HCT116 (cell line): ENCODE data around the gene KCNIP4. TPM values are rescaled to one million over a fixed set of nuclear protein-coding genes. Genes with fewer than 3 reads are reported as not detected.

Experiments used
- ATAC-seq: fragments of 200-7000 bp; cut with Tn5 transposase; 2 replicates; pipeline ENCODE4 v1.9.1; 2020; ENCODE audit warnings: mild to moderate bottlenecking, moderate library complexity
- BruUV-seq: library from RNA; stranded (reverse); fragments of 400-500 nt; replicated peaks from 2 replicates; lab custom pipeline; 2021; lab: Mats Ljungman, UMichigan
- CTCF ChIA-PET: fragments of 300-600 bp; sonication (Branson Sonifier 250); formaldehyde crosslinking; loops from one replicate; lab custom pipeline; 2021; ENCODE audit warnings: antibody characterized with exemption; lab: Charles Lee
- POLR2A ChIA-PET: fragments of 300-600, 350-600 bp; sonication (Branson Sonifier 250); formaldehyde crosslinking; loops from one replicate; lab custom pipeline; 2021; ENCODE audit warnings: antibody characterized with exemption; lab: Charles Lee
- RAD21 ChIA-PET, 2 experiments: fragments of 300-600 bp; sonication (Branson Sonifier 250); formaldehyde crosslinking; loops; one replicate each; lab custom pipeline; 2023; ENCODE audit warnings: low total read pairs in 2 of 2; ENCODE audit not compliant: uncharacterized antibody in 2 of 2, unreplicated experiment in 2 of 2, low non-redundant PET in 1 of 2; lab: Charles Lee
- DNase-seq: peaks from one replicate; pipeline ENCODE4 v3.0.0-alpha.2; 2010; ENCODE audit warnings: low read depth, low spot score
- H2AFZ ChIP-seq: fragments of 200-600 bp; shearing (Covaris generic), sonication (generic); 2 replicates; pipeline ENCODE4 v1.6.1; 2017; ENCODE audit warnings: low read depth, mixed run types, mixed read lengths, antibody characterized with exemption, low read length; ENCODE audit not compliant: poor library complexity, severe bottlenecking
- H3K27ac ChIP-seq: 2 replicates; pipeline ENCODE4 v1.5.1; 2012; ENCODE audit warnings: low read depth, low read length
- H3K27me3 ChIP-seq: fragments of 200-600 bp; sonication (generic); 2 replicates; pipeline ENCODE4 v1.6.1; 2016; ENCODE audit warnings: mixed run types, low read length, mixed read lengths; ENCODE audit not compliant: insufficient read depth
- H3K36me3 ChIP-seq, 2 experiments: fragments of 200-500 bp in 1 of 2; fragments of 200-600 bp in 1 of 2; sonication (Bioruptor generic) in 1 of 2; sonication (generic) in 1 of 2; 2 replicates each; pipeline versions ENCODE4 v1.5.1 to v1.6.1; 2014 to 2016; ENCODE audit warnings: low read length in 2 of 2, inconsistent platforms in 1 of 2, mixed read lengths in 1 of 2, mixed run types in 1 of 2; ENCODE audit not compliant: insufficient read depth in 2 of 2, control insufficient read depth in 1 of 2
- H3K4me1 ChIP-seq, 2 experiments: fragments of 200-600 bp in 1 of 2; sonication (generic) in 1 of 2; 2 replicates each; pipeline versions ENCODE4 v1.5.1 to v1.6.1; 2012 to 2017; ENCODE audit warnings: low read length in 2 of 2, inconsistent platforms in 1 of 2, mild to moderate bottlenecking in 1 of 2, mixed read lengths in 1 of 2, mixed run types in 1 of 2, moderate library complexity in 1 of 2; ENCODE audit not compliant: insufficient read depth in 2 of 2, control insufficient read depth in 1 of 2
- H3K4me2 ChIP-seq: fragments of 200-600 bp; sonication (generic); 2 replicates; pipeline ENCODE4 v1.6.1; 2017; ENCODE audit warnings: mixed run types, low read length, mixed read lengths
- H3K4me3 ChIP-seq, 2 experiments: fragments of 200-600 bp in 1 of 2; sonication (generic) in 1 of 2; replicated peaks in 1 of 2; 2 replicates each; pipeline ENCODE4 v1.5.1; 2011 to 2016; ENCODE audit warnings: low read length in 2 of 2, control low read depth in 1 of 2, low read depth in 1 of 2, mild to moderate bottlenecking in 1 of 2, mixed read lengths in 1 of 2, mixed run types in 1 of 2
- H3K79me2 ChIP-seq: fragments of 200-600 bp; sonication (generic); 2 replicates; pipeline ENCODE4 v1.6.1; 2017; ENCODE audit warnings: mild to moderate bottlenecking, mixed run types, low read length, moderate library complexity, mixed read lengths; ENCODE audit not compliant: insufficient read depth
- H3K9ac ChIP-seq: fragments of 200-600 bp; sonication (generic); 2 replicates; pipeline ENCODE4 v1.6.1; 2016; ENCODE audit warnings: low read length, mixed read lengths
- H3K9me2 ChIP-seq: fragments of 200-600 bp; sonication (generic), shearing (Covaris generic); 2 replicates; pipeline ENCODE4 v1.6.1; 2017; ENCODE audit warnings: mixed run types, mild to moderate bottlenecking, moderate library complexity; ENCODE audit not compliant: insufficient read depth
- H3K9me3 ChIP-seq, 2 experiments: fragments of 200-500 bp in 1 of 2; fragments of 200-600 bp in 1 of 2; sonication (Bioruptor generic) in 1 of 2; sonication (generic) in 1 of 2; 2 replicates each; pipeline ENCODE4 v1.6.1; 2014 to 2017; ENCODE audit warnings: low read length in 2 of 2, mixed read lengths in 2 of 2, inconsistent platforms in 1 of 2, low read depth in 1 of 2, mild to moderate bottlenecking in 1 of 2, mixed run types in 1 of 2, moderate library complexity in 1 of 2; ENCODE audit not compliant: control insufficient read depth in 1 of 2, insufficient read depth in 1 of 2
- H4K20me1 ChIP-seq: fragments of 200-600 bp; sonication (generic), shearing (Covaris generic); 2 replicates; pipeline ENCODE4 v1.6.1; 2017; ENCODE audit warnings: mixed run types, mild to moderate bottlenecking, moderate library complexity; ENCODE audit not compliant: insufficient read depth
- CBX3 ChIP-seq: IDR thresholded peaks from 2 replicates; pipeline ENCODE4 v1.6.1; 2012; ENCODE audit warnings: low read depth
- EGR1 ChIP-seq: IDR thresholded peaks from 2 replicates; pipeline ENCODE4 v1.6.1; 2012; ENCODE audit warnings: low read depth
- ELF1 ChIP-seq: IDR thresholded peaks from 2 replicates; pipeline ENCODE4 v1.6.1; 2012; ENCODE audit warnings: low read depth, borderline replicate concordance
- EZH2phosphoT487 ChIP-seq: fragments of 200-600 bp; IDR thresholded peaks from 2 replicates; pipeline ENCODE4 v1.6.1; 2018; ENCODE audit warnings: antibody characterized with exemption, borderline replicate concordance
- FOSL1 ChIP-seq: IDR thresholded peaks from 2 replicates; pipeline ENCODE4 v1.6.1; 2012; ENCODE audit warnings: low read depth
- MAX ChIP-seq: IDR thresholded peaks from 2 replicates; pipeline ENCODE4 v1.6.1; 2012
- POLR2AphosphoS5 ChIP-seq: IDR thresholded peaks from 2 replicates; pipeline ENCODE4 v1.6.1; 2011; ENCODE audit warnings: mild to moderate bottlenecking, low read depth, low read length, moderate library complexity
- SIN3A ChIP-seq: IDR thresholded peaks from 2 replicates; pipeline ENCODE4 v1.6.1; 2012; ENCODE audit warnings: low read depth
- SP1 ChIP-seq: IDR thresholded peaks from 2 replicates; pipeline ENCODE4 v1.6.1; 2012; ENCODE audit warnings: low read depth
- ZBTB33 ChIP-seq: IDR thresholded peaks from 2 replicates; pipeline ENCODE4 v1.6.1; 2011; ENCODE audit warnings: mild to moderate bottlenecking, low read length, moderate library complexity; ENCODE audit not compliant: insufficient replicate concordance; ENCODE audit errors: extremely low read depth
- ZNF274 ChIP-seq: fragments of 200-500 bp; sonication (Bioruptor generic); IDR thresholded peaks from 2 replicates; pipeline ENCODE4 v1.6.1; 2014; ENCODE audit warnings: mild to moderate bottlenecking, low read depth, low read length, inconsistent platforms
- intact Hi-C: fragments of 100-400 bp; cut with micrococcal nuclease; formaldehyde crosslinking; loops from 2 replicates; pipeline ENCODE4 v1.10.0; 2022
- total RNA-seq: library from RNA; stranded (reverse); gene quantifications from one replicate; pipeline ENCODE4 v1.2.1, GENCODE V29; 2021; ENCODE audit not compliant: unreplicated experiment
- TF ChIP-seq, protein P1 (sequence below), 3 experiments: fragments of 200-600 bp in 1 of 3; sonication (generic) in 1 of 3; IDR thresholded peaks in 2 of 3; conservative IDR thresholded peaks in 1 of 3; 2 replicates each; pipeline ENCODE4 v1.5.1; 2012 to 2017; ENCODE audit warnings: low read depth in 2 of 3, low read length in 2 of 3, antibody characterized with exemption in 1 of 3, borderline replicate concordance in 1 of 3, control low read depth in 1 of 3, mild to moderate bottlenecking in 1 of 3, mixed read lengths in 1 of 3, mixed run types in 1 of 3, moderate library complexity in 1 of 3; ENCODE audit not compliant: insufficient read depth in 1 of 3
- TF ChIP-seq, protein P2 (sequence below): IDR thresholded peaks from 2 replicates; pipeline ENCODE4 v1.6.1; 2012; ENCODE audit warnings: low read depth

KCNIP4 gene
- total RNA-seq, 1 experiment from 2014 or later: not detected

- TF ChIP-seq ZBTB33 (no peak), SIN3A (no peak), POLR2AphosphoS5 (no peak), MAX (no peak), EGR1 (no peak), CBX3 (no peak), SP1 (no peak), FOSL1 (no peak)
- TF ChIP-seq, protein P1, sequence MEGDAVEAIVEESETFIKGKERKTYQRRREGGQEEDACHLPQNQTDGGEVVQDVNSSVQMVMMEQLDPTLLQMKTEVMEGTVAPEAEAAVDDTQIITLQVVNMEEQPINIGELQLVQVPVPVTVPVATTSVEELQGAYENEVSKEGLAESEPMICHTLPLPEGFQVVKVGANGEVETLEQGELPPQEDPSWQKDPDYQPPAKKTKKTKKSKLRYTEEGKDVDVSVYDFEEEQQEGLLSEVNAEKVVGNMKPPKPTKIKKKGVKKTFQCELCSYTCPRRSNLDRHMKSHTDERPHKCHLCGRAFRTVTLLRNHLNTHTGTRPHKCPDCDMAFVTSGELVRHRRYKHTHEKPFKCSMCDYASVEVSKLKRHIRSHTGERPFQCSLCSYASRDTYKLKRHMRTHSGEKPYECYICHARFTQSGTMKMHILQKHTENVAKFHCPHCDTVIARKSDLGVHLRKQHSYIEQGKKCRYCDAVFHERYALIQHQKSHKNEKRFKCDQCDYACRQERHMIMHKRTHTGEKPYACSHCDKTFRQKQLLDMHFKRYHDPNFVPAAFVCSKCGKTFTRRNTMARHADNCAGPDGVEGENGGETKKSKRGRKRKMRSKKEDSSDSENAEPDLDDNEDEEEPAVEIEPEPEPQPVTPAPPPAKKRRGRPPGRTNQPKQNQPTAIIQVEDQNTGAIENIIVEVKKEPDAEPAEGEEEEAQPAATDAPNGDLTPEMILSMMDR (IDR thresholded peaks at IDR 0.05 in 2 of 3, conservative IDR thresholded peaks at IDR 0.05 in 1 of 3; ENCODE audit: borderline replicate concordance in 1 of 3, insufficient read depth in 1 of 3, low read depth in 2 of 3, low read length in 2 of 3): no peak
Measured at GRCh38 chr4:21921526-21922180, 26.9 kb downstream of the KCNIP4 start (continued).

DNA sequence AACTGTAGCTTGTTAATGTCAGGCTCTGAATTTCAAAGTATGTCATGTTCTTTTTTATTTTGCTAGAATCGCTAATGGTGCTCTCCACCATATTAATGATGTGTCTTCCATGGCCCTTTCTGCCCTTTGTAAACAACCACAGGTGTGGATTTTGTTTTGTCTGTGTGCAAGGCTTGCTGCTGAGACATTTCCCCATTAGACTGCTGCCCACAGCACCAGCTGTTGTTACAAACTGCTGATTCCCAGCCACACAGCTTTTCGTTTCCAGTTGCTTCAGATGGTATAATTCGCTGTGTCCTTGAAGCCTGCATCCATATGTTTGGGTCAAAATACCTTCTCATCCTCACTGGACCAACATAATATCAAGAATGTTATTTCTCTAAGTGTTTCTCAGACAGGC is 32.8 kb downstream of the KCNIP4 start:
- ATAC-seq (no peak), DNase-seq (no peak)
- no peak overlapping the region for H3K27ac ChIP-seq
- no peaks in the 10 kb centered on the region; the same call in 1 of the 2 replicates for H4K20me1 ChIP-seq
- RAD21 ChIA-PET: no interaction called here
- CTCF ChIA-PET: no interaction called here
- H3K9me3 ChIP-seq: peaks cover 0 to 8% of the 10 kb centered on the region in 2 experiments; a peak in 2 of 4 replicates
- H3K79me2 ChIP-seq: no peaks in the 10 kb centered on the region
- H3K4me3 ChIP-seq: no peak overlapping the region
- POLR2A ChIA-PET: no interaction called here
- H3K27me3 ChIP-seq: no peaks in the 10 kb centered on the region
- intact Hi-C loops: no loop called here
- no peak overlapping the region for H3K4me2 ChIP-seq
- H3K9ac ChIP-seq: no peak overlapping the region
- no peak overlapping the region for H2AFZ ChIP-seq
- no peaks in the 10 kb centered on the region for H3K36me3 ChIP-seq
- no peaks in the 10 kb centered on the region for H3K9me2 ChIP-seq
- no peaks in the 10 kb centered on the region for H3K4me1 ChIP-seq
- no TSS peak for BruUV-seq
- TF ChIP-seq SP1: no peak
- TF ChIP-seq EGR1: no peak
- no peak for TF ChIP-seq ELF1
- no peak for TF ChIP-seq EZH2phosphoT487
- TF ChIP-seq, protein P2, sequence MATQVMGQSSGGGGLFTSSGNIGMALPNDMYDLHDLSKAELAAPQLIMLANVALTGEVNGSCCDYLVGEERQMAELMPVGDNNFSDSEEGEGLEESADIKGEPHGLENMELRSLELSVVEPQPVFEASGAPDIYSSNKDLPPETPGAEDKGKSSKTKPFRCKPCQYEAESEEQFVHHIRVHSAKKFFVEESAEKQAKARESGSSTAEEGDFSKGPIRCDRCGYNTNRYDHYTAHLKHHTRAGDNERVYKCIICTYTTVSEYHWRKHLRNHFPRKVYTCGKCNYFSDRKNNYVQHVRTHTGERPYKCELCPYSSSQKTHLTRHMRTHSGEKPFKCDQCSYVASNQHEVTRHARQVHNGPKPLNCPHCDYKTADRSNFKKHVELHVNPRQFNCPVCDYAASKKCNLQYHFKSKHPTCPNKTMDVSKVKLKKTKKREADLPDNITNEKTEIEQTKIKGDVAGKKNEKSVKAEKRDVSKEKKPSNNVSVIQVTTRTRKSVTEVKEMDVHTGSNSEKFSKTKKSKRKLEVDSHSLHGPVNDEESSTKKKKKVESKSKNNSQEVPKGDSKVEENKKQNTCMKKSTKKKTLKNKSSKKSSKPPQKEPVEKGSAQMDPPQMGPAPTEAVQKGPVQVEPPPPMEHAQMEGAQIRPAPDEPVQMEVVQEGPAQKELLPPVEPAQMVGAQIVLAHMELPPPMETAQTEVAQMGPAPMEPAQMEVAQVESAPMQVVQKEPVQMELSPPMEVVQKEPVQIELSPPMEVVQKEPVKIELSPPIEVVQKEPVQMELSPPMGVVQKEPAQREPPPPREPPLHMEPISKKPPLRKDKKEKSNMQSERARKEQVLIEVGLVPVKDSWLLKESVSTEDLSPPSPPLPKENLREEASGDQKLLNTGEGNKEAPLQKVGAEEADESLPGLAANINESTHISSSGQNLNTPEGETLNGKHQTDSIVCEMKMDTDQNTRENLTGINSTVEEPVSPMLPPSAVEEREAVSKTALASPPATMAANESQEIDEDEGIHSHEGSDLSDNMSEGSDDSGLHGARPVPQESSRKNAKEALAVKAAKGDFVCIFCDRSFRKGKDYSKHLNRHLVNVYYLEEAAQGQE: no peak
- TF ChIP-seq, protein P1 (IDR thresholded peaks at IDR 0.05 in 2 of 3, conservative IDR thresholded peaks at IDR 0.05 in 1 of 3; ENCODE audit: borderline replicate concordance in 1 of 3, insufficient read depth in 1 of 3, low read depth in 2 of 3, low read length in 2 of 3): no peak
- no peak for TF ChIP-seq SIN3A
- no peak for TF ChIP-seq ZNF274
